Stimulated activated CD4-positive, alpha-beta T cell treated with anti-CD3 and anti-CD28 coated beads, Interleukin-1b, Interleukin-23, amount 100 ng/mL, for 48 hours (primary cell): ENCODE results near the gene METAP2.

ENCODE experiments used
- DNase-seq: peaks from one replicate; pipeline ENCODE4 v3.0.0-alpha.2; 2020

The METAP2 gene

DNA sequence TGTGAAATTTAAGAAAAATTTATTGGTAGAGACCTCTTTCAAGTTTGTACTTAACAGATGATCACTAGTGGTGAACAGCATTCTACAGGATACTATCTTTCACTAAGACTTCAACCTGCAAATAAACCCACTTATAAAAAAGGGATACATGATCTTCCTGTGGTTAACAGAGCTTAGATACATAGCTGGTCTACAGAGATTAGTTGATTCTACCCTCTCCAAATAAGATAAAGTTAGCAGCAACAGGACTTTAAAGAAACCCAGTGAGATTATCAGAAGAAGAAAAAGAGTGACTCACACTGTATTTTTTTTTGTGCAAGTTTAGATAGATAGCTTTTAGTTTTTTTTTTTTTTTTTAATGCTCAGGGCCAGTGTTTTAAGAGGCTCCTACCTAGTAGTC lies 42.8 kb downstream of the METAP2 start:
- no peak for DNase-seq

GRCh38 chr12:95517246-95517645 lies 43.3 kb downstream of the METAP2 start:
- no peak for DNase-seq

DNA sequence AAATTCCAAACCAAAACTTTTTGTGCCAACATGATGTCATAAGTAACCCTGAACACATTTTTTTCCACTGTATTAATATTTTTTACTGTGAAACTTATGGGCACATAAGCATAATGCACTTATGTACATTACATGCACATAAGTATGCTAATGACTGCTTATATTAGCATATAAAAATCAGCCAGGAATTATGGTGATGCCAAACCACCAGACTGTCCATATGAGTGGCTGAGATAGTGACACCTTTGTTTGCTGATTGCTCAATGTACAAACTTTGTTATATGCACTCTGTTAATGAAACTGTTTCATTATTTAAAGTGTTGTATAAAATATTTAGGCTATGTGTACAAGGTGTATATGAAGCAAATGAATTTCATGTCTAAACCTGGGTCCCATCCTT lies 45.0 kb downstream of the METAP2 start:
- no peak for DNase-seq

DNA sequence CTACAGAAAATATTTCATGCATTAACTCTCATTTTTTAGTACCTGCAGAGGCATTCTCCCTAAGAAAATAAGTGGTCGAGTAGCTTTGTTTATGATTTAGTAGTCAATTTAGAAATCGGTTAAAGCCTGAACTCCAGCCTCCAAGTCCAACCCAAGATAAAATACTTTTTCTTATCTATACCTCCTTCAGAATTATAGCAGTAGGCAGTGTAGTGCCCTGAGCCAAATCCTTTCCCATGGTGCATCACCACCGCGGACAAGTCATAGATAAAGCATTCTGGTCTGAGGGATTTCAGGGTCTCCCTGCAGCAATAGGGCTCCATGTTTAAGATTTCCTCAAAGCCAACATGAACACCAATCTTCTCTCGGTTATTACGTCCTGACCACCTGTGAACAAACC lies 46.9 kb downstream of the METAP2 start:
- no peak for DNase-seq

DNA sequence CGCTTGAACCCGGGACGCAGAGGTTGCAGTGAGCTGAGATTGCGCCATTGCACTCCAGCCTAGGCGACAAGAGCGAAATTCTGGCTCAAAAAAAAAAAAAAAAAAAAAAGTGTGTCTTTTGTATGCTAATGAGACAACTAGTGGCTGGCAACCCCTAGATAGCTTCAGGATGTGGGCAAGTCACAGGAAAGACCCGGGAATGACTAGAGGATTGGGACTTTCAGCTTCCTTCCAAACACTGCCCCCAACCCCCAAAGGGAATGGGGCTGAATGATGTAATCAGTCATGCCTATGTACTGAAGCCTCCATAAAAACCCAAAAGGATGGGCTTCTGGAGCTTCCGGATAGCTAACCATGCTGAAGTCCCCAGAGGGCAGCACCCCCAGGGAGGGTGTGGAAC lies 48.7 kb downstream of the METAP2 start:
- no peak for DNase-seq

DNA sequence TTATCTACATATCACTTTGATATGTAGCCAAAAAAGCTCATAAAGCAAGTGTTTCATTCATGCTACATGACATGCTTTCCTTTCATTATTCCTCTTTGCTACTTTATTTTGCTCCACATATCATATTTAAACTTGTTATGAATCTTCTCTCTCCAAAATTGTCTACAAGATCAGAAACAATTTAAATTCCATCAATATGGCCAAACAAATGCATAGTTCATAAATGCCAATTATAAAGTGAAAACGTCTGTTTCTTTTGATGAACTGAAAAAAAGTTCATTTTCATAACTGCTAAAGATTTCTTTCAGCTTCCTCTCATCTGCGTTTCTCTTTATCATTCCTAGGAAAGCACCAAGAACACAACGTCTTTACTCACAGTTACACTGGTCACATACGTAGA lies 54.5 kb downstream of the METAP2 start:
- no peak for DNase-seq

DNA sequence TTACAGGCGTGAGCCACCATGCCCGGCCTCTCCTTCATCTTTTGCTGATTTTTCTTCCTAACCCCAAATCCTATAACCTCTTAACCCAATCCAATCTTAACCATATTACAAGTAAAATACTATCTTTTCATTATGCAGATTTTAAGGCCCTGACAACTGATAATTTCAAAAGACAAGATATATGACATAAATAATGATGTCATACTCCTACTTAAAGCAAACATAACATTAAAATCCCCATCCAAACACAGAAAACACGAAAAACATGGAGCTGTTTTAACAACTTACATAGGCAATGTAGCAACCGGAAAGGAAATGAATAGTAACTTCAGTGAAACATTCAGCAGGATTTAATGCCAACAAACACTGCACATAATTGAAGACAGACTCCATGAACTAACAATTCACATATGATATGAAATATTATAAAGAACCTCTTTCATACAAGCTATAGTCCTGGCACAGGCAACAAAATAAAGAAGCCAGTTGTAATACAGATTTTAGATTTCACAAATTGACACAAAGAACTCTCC lies 55.8 kb downstream of the METAP2 start:
- DNase-seq, result no peak

DNA sequence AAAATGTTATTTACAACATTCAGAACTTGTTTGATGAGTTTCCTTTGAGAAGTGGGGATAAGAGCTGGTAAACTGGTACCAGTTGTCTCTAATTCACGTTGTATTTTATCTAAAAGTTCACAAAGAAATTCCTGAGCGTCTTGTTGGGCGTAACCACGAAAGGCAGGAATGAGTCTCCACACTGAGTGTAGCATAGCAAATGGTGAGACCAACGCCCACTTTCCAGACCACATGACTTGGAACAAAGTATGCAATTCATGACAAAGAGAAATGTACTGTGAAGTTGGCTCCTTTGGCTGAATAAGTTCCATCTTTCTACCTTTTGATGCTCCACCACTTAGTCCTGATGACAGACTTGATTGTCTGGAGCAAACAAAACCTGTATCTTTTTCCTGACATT lies 58.9 kb downstream of the METAP2 start:
- peak; percentile 32 for DNase-seq

GRCh38 chr12:95533985-95534384 lies 60.0 kb downstream of the METAP2 start:
- DNase-seq, result no peak

GRCh38 chr12:95538006-95538405 lies 64.1 kb downstream of the METAP2 start:
- no peak for DNase-seq

DNA sequence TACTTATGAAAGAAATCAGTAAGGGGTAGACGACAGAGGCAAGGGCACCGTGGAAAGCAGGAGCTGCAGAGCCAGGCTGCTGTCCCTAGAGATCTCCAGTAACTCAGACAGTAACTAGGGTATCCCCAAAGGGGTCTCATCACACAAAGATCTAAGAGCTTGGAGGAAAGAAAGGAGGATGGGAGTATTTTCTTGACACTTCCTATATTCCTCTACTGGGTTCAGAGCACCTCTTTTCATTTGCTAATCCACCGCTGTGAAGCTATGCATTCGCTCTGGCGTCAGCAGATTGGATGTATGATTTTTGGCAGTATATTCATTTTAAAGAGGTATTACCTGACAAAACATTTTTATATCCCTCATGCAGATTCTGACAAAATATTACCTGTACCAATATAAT lies 64.7 kb downstream of the METAP2 start:
- DNase-seq, result no peak

GRCh38 chr12:95541436-95541835 lies 67.5 kb downstream of the METAP2 start:
- no peak for DNase-seq

DNA sequence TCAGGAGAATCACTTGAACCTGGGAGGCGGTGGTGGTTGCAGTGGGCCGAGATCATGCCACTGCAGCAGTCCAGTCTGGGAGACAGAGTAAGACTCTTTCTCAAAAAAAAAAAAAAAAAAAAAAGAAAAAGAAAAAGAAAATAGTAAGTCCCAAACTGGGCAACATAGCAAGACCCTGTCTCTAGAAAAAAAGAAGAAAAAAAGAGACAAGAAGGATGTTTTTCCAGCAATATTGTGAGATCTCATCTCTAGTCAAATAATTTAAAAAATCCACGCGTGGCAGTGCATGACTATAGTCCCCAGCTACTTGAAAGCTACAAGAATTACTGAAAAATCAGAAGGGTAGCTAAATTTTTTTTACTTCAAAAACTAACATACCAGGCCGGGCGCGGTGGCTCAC lies 69.4 kb downstream of the METAP2 start:
- DNase-seq, result no peak

DNA sequence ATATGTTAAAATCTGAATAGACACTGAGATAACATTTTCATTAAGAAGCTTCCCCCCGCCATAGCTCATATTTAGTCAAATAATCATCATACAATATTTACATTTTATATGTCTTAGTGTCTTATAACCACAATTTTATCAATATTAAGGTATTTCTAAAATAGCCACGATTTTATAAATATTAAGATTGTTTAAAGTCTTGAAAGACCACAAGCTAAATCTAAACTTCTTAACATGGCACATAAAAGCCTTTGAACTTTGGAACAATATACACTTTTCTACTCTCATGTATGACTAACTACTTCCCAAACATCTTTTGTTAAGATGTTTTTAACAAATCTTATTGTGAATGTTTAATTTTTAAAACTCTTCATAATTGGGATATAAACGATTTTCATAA lies 70.8 kb downstream of the METAP2 start:
- DNase-seq, result no peak

DNA sequence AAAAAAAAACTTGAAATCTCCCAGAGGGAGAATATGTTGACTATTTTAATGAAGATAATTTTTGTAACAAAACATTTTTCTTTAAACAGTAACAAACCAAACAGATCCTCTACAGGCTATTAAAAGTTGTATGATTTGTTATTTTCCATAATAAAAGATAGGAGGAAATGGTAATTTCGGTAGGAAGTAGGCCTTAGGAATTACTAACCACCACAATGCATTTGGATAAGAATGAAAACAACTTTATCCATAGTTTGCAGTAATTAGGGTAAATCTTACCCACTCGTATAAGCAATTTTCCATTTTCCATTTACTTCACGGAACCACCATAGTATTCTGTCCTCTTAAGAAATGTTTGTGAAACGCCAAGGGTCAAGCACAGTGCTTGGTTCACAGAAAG lies 71.4 kb downstream of the METAP2 start:
- no peak for DNase-seq

DNA sequence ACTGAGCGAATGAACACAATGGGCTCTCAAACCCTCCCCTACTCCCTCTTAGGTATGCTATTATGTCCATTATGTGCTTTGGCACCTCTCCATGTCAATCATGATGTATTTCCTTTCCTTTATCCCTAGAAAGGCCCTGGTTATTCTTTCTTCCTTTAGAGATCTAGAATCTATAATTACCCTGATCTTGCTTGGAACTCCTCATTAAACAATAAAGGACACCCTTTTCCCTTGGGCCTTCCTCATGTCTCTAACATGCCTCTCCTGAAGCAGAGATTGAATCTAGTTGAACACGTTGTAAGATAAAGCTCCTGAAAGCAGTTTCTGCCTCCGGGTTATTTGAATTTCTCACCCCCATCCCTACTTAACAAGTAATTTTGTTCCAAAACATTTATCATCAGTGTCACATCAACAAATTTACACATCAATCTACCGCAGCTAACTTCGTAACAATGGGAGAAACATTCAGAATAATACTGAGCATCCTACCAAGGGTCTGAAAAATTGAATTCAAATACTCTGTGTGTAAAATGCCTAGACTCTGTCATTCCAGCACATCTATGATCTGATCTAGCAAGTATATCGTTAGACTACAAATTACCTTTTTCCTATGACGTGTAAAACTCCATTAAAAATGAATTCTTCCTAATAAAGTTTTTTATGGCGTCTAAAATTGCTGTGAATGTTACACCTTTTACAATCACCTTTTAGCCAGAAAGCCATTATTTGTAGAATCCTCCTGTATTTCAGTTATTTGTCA lies 72.0 kb downstream of the METAP2 start:
- DNase-seq, result no peak

GRCh38 chr12:95546491-95546813 lies 72.5 kb downstream of the METAP2 start:
- no peak for DNase-seq

GRCh38 chr12:95547522-95548055 lies 73.6 kb downstream of the METAP2 start:
- DNase-seq, result no peak

DNA sequence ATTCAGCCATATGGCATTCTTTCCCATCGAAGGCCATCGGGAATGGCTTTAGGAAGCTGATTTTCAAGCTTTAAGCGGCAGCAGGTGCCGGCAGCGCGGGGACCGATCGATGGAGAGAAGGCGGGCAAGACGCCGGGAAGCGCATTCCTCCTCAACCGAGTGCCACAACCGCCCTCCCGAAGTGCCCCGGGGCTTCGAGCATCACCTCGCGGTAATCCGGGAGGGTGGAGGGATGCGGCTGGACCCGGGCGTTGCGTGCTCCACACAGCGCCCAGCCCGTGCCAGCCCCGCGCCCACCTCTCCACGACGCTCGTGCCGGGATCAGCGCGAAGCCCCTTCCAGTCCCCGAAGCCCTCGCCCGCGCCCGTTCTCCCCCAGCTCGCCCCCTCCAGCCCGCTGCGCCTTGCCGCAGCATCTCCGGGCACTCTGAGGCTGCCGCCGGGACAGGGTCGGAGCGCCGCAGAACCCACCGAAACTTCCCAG lies 74.1 kb downstream of the METAP2 start:
- peak; percentile 31 for DNase-seq

DNA sequence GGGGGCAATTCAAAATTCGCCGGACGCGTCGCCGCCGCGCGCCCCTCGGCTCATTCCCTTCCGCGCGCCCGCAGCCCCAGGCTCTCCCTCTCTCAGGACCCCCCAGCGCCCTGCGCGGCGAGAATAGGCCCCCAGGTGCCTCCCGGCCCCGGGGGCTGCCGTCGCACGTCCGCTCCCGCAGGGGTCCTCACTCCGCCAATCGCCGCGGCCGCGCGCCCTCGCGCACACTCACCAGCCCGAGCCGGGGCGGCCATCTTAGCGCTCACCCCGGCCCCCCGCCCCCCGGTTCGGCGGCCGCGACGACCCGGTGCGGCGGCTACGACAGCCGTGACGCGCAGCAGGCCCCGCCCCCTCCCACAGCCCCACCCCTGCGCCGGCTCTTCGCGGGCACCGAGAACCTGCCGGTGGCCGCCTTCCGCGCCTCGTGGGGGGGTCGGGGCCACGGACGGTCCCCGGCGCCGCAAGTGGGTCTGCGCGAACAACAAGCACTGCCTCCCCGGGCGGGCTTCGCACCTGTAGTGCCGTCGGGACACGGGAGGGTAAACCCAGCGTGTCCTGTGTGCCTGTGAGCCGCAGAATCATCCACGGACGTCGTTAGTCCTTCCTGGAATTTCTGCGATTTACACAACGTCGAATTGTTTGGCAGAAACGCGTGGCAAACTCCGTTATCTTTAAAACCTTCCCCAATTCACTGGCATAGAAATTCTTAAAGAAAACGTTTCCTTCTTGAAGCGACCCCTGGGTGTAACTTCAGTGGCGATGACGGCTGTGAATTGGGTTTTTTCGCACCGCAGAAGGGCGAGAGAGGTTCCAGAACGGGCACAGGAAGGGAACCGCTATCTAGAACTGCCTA lies 74.8 kb downstream of the METAP2 start:
- peak; percentile 56 for DNase-seq

DNA sequence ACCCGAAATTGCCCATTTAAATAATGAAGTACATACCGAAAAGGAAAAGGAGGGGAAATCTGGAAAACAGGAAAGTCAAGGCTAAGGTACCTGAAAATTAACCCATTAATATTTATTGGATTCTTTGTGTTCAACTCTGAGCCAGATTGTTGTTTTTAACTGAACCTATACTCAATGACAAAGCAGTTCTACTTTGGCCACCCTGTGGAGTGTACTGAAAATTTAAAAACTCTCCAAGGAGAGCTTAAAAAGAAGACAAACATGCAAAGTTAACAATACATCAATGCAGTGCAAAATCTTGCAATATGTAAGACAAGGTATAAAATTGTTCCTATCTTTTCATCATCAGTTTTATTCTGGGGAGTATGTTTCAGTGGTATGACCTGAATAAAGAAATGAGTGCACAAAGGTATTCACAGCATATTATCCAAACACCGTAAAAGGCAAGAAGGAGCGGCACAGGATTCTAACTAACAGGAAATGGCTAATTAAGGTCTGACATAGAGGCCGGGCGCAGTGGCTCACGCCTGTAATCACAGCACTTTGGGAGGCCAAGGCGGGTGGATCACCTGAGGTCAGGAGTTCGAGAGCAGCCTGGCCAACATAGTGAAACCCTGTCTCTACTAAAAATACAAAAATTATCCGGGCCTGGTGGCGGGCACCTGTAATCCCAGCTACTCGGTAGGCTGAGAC lies 75.6 kb downstream of the METAP2 start:
- no peak for DNase-seq

DNA sequence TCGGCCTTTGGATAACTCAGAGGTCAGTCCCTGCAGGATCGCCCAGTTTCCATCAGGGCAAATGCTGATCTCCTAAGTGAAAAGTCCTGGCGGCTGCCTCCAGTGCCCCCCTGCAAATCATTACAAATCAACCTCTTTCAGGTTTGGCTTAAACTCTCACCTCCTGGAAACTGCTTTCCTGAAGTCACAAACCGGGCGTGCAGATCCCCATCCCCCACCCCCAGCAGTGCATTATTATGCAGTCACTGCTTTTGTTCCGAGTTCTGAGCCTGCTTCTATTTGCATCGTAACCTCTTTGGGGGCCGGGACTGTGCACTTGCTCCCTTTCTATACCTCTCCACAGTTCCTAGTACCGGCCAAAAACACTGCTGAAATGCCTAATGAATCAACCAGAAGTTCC lies 77.4 kb downstream of the METAP2 start, which contains the start of gene USP44:
Gene USP44, minus strand, starts transcription at position 172 of the 400 bp plus-strand sequence. CDS start 17,220 bp downstream, outside the sequence.
- no peak for DNase-seq

DNA sequence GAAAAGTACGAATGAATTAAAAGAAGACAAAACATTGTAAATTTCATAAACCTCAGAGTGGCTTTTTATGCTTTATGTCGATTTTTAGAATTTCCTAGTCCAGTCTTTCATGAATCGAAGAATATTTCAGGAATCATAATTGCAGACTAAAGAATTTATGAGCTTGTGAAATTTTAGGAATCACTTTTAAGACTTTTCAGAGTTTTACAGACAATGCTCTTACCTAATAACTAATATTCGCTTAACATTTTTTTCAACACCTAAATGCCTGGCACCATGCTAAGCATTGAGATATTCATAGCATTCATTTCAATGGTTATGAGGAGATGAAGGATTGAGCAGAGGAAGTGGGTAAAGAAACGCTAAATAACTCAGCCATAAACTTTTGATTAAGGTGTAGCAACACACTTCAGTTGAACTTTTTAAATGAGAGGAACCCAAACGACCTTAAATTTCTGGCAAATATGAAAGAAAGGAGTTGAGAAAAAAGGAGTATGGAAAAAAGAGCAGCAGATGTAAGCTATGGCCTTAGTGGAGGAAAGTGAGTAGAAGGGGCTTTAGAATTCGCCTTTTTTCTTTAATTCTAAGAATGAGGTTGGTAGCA lies 78.1 kb downstream of the METAP2 start:
- DNase-seq, result no peak
